ENCODE results near the gene ACSM6.

- TF ChIP-seq CTCF (IDR thresholded peaks at IDR 0.05): no peak
- no peak for TF ChIP-seq EP300 (IDR thresholded peaks at IDR 0.05)
Observed at GRCh38 chr10:95214793-95215192, 20.8 kb downstream of the ACSM6 start.
